WI38 (cell line): ENCODE measurements around the gene AR.

ENCODE experiments used
- H3K4me3 ChIP-seq: 2 replicates; pipeline ENCODE4 v1.5.1; 2011; ENCODE audit warnings: low read depth, mild to moderate bottlenecking, control low read depth, low read length
- TF ChIP-seq, protein P1 (sequence below): IDR thresholded peaks from 2 replicates; pipeline ENCODE4 v1.5.1; 2012; ENCODE audit warnings: low read depth, mild to moderate bottlenecking, control low read depth, low read length

AR gene

GRCh38 chrX:67610282-67610681 lies 66.5 kb downstream of the AR start:
- TF ChIP-seq, protein P1, sequence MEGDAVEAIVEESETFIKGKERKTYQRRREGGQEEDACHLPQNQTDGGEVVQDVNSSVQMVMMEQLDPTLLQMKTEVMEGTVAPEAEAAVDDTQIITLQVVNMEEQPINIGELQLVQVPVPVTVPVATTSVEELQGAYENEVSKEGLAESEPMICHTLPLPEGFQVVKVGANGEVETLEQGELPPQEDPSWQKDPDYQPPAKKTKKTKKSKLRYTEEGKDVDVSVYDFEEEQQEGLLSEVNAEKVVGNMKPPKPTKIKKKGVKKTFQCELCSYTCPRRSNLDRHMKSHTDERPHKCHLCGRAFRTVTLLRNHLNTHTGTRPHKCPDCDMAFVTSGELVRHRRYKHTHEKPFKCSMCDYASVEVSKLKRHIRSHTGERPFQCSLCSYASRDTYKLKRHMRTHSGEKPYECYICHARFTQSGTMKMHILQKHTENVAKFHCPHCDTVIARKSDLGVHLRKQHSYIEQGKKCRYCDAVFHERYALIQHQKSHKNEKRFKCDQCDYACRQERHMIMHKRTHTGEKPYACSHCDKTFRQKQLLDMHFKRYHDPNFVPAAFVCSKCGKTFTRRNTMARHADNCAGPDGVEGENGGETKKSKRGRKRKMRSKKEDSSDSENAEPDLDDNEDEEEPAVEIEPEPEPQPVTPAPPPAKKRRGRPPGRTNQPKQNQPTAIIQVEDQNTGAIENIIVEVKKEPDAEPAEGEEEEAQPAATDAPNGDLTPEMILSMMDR = no peak
- no peak overlapping the region for H3K4me3 ChIP-seq

GRCh38 chrX:67612231-67612630 lies 68.4 kb downstream of the AR start:
- H3K4me3 ChIP-seq = no peak overlapping the region
- TF ChIP-seq, protein P1 = no peak

GRCh38 chrX:67613366-67613765 lies 69.5 kb downstream of the AR start:
- TF ChIP-seq, protein P1 = no peak

GRCh38 chrX:67613996-67614395 lies 70.2 kb downstream of the AR start:
- TF ChIP-seq, protein P1 = no peak
- H3K4me3 ChIP-seq = no peak overlapping the region

More at GRCh38 chrX:67613366-67613765, 69.5 kb downstream of the AR start:
- H3K4me3 ChIP-seq = no peak overlapping the region

GRCh38 chrX:67614423-67614822 lies 70.6 kb downstream of the AR start:
- H3K4me3 ChIP-seq = no peak overlapping the region
- TF ChIP-seq, protein P1 = no peak

- TF ChIP-seq, protein P1 = no peak
- no peak overlapping the region for H3K4me3 ChIP-seq
Measured at GRCh38 chrX:67619253-67619652, 75.4 kb downstream of the AR start.

DNA sequence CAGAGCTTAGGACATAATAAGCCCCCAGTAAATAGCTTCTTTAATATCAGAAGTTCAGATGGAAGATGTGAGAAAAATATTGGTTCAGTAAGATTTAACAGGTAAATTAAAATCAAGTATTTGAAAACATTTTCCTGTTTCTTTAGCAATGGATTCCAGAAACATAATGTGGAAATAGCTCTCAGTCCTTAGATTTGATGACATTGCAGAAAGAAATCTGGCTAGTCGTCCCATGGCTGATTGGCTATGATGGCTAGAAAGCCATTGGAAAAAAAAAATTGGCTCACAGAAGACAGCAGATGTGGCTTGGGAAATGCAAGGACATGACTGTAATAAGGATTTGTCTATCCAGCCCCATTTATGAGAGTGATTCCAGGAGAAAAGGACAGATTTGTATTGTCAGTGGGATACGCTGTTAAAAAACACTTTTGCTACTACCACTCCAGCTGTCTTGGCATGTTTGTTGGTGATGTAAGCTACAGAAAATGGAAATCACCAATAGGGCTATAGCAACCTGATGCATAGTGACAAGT lies 78.3 kb downstream of the AR start:
- TF ChIP-seq, protein P1 = no peak
- H3K4me3 ChIP-seq = no peak overlapping the region
